ENCODE measurements around the gene CLIC4.

CLIC4 gene

DNA sequence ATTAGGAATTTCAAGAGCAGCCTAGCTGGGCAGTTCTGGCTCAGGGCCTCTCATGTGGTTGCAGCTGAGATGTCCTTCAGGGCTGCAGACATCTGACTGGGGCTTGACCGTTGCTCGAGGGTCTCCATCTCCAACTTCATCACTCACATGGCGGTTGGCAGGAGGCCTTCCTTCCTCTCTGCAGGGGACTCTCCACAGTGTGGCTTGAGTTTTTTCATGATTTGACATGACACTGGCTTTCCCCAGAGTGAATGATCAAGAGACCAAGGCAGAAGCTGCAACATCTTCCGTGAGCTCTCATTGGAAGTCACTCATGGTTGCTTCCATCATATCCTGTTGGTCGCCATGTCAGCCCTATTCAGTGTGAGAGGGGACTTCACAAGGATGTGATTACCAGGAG lies 110.2 kb downstream of the CLIC4 start:
- no peak for DNase-seq (ENCODE audit: insufficient read length, low spot score)
- no peak for FAIRE-seq
- TF ChIP-seq PAX5 (IDR thresholded peaks at IDR 0.05; ENCODE audit: insufficient read depth, low read length, severe bottlenecking) (no peak), TAF1 (IDR thresholded peaks at IDR 0.05; ENCODE audit: low read depth, low read length) (no peak), SPI1 (IDR thresholded peaks at IDR 0.05; ENCODE audit: low read depth, low read length) (no peak), POU2F2 (IDR thresholded peaks at IDR 0.05; ENCODE audit: low read depth, low read length) (no peak), POLR2AphosphoS5 (IDR thresholded peaks at IDR 0.05; ENCODE audit: low read depth, low read length) (no peak), POLR2A (IDR thresholded peaks at IDR 0.05; ENCODE audit: low read depth, low read length) (no peak)

DNA sequence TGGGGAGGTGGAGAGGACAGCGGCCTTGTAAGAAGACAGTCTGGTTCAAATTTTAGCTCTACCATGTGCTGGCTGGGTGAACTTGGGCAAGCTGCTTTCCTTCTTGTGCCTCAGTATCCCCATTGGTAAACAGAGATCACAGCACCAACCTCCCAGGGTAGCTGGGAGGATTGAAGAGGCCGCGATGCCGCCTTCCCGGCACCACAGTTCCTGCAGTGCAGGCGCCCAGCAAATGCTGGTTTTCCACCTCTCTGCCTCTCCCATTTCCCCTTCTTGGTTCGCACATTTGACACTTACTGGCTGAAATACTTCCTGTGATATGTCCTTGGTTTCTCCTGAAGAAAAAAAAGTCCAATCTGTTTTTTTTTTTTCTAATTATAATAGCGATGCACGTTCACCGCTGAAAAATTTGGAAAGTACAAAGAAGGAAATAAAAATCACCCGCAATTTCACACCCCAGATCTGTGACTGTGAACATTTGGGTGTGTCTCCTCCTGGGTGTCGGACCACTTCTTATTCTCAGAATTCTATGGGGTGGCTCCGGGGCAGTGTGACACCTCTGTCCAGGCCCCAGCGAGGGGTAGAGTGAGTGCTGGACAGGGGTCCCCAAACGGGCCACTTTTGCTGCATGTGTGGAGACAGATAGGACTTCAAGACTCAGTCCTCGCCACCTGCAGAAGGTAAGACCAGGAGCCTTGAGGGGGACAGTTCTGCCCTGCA lies 111.7 kb downstream of the CLIC4 start:
- FAIRE-seq (no peak), DNase-seq (ENCODE audit: insufficient read length, low spot score) (no peak)
- TF ChIP-seq SPI1 (IDR thresholded peaks at IDR 0.05; ENCODE audit: low read depth, low read length) (no peak), POLR2A (IDR thresholded peaks at IDR 0.05; ENCODE audit: low read depth, low read length) (no peak), POLR2AphosphoS5 (IDR thresholded peaks at IDR 0.05; ENCODE audit: low read depth, low read length) (no peak), PAX5 (IDR thresholded peaks at IDR 0.05; ENCODE audit: insufficient read depth, low read length, severe bottlenecking) (no peak), POU2F2 (IDR thresholded peaks at IDR 0.05; ENCODE audit: low read depth, low read length) (no peak), TAF1 (IDR thresholded peaks at IDR 0.05; ENCODE audit: low read depth, low read length) (no peak)

DNA sequence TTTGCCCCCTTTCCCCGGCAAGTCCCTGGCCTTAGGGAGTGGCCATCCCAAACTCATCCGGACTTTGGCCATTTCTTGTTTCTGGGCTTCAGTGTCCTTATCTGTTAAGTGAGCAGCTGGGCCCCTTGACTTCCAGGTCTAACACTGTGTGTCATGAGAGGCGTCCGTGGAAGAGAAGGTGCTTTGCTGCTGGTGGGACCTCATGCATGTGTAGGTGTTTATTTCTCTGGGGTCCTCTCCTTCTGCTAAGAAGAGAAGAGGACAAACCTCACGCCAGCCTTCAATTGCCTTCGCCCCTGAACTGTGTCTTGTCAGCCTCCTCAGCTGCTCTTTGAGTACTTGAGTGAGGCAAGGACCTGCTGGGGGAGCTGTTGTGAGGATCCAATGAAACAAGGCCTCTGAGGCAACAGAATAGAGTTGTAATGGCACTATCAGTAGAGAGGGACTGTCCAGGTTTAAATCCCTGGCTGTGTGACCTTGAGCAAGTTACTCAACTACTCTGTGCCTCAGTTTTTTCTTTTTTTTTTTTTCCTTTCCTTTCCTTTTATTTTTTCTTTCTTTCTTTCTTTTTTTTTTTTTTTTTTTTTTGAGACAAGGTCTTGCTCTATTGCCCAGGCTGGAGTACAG lies 112.4 kb downstream of the CLIC4 start:
- FAIRE-seq (no peak), DNase-seq (ENCODE audit: insufficient read length, low spot score) (no peak)
- TF ChIP-seq SPI1 (IDR thresholded peaks at IDR 0.05; ENCODE audit: low read depth, low read length): no peak
- TF ChIP-seq POLR2AphosphoS5 (IDR thresholded peaks at IDR 0.05; ENCODE audit: low read depth, low read length): no peak
- TF ChIP-seq POU2F2 (IDR thresholded peaks at IDR 0.05; ENCODE audit: low read depth, low read length): no peak
- TF ChIP-seq TAF1 (IDR thresholded peaks at IDR 0.05; ENCODE audit: low read depth, low read length): no peak
- no peak for TF ChIP-seq POLR2A (IDR thresholded peaks at IDR 0.05; ENCODE audit: low read depth, low read length)
- TF ChIP-seq PAX5 (IDR thresholded peaks at IDR 0.05; ENCODE audit: insufficient read depth, low read length, severe bottlenecking): no peak

DNA sequence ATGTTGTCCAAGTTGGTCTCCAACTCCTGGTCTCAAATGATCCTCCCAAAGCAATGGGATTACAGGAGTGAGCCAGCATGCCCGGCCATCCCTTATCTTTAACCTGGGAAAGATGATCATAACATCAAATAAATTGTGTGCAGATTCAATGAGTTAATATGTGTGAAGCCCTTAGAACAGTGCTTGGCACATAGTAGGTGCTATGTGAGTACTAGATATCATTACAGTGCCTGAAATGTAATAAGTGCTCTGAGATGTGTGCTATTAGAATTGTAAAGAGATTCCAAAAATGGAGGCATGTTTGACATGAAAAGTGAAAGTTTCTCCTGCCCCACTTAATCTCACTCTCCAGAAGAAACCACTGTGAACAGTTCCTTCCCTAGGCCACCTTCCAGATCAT lies 113.0 kb downstream of the CLIC4 start:
- DNase-seq (ENCODE audit: insufficient read length, low spot score): no peak
- TF ChIP-seq TAF1 (IDR thresholded peaks at IDR 0.05; ENCODE audit: low read depth, low read length) (no peak), POU2F2 (IDR thresholded peaks at IDR 0.05; ENCODE audit: low read depth, low read length) (no peak)
- FAIRE-seq: no peak

DNA sequence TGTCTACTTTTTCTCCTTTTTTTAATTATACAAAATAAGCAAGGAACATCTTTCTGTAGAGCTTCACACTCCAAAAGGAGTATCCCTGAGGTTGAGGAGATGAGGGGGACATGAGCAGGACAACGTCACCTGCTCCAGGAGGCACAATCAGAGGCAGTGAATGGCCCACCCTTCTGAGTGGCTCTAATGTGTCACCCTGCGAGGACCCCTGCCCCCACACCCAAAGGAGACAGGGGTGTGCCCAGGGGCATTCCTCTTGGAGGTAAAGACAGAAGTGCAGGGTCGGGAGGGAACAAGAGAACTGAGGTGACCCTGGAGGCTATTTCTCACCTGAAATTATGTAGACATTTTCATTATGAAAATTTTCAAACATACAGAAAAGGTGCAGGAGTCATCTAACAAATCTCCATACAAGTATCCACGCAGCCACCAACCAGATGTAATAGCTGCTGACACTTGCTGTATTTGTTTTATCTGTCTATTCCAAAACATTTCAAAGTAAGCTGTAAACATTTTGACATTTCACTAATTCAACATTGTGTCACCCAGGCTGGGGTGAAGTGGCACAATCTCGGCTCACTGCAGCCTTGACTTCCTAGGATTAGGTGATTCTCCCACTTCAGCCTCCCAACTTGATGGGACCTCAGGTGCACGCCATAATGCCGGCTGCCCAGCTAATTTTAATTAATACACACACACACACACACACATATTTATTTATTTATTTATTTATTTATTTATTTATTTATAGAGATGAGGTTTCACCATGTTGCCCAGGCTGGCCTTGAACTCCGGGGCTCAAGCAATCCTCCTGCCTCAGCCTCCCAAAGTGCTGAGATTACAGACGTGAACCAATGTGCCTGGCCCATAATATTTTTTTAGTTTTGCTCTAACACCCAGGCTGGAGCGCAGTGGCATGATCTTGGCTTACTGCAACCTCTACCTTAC lies 114.1 kb downstream of the CLIC4 start:
- no peak for FAIRE-seq
- DNase-seq (ENCODE audit: insufficient read length, low spot score): no peak
- no peak for TF ChIP-seq POLR2A (IDR thresholded peaks at IDR 0.05; ENCODE audit: low read depth, low read length)
- TF ChIP-seq POLR2AphosphoS5 (IDR thresholded peaks at IDR 0.05; ENCODE audit: low read depth, low read length): no peak
- TF ChIP-seq SPI1 (IDR thresholded peaks at IDR 0.05; ENCODE audit: low read depth, low read length): no peak
- no peak for TF ChIP-seq TAF1 (IDR thresholded peaks at IDR 0.05; ENCODE audit: low read depth, low read length)
- TF ChIP-seq PAX5 (IDR thresholded peaks at IDR 0.05; ENCODE audit: insufficient read depth, low read length, severe bottlenecking): no peak
- TF ChIP-seq POU2F2 (IDR thresholded peaks at IDR 0.05; ENCODE audit: low read depth, low read length): no peak

DNA sequence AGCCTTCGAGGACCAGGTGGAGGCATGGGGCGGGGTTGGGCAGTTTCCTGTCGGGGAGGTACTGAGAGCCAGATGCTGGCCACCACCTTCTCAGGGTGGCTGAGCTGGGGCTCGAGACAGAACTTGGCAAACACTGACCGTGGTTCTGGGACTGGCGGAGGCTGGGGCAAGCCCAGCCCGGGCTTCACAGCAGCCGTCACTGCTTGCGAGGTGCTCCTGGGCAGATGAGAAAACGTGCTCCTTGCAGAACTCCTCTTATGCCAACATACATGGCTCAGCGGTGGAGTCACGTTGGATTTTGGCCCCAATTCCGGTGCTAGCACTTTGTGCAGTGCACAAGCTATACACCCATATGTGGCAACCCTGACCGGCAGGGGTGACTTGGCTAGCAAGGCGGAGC lies 115.6 kb downstream of the CLIC4 start:
- no peak for FAIRE-seq
- TF ChIP-seq POU2F2 (IDR thresholded peaks at IDR 0.05; ENCODE audit: low read depth, low read length) (no peak), PAX5 (IDR thresholded peaks at IDR 0.05; ENCODE audit: insufficient read depth, low read length, severe bottlenecking) (no peak), SPI1 (IDR thresholded peaks at IDR 0.05; ENCODE audit: low read depth, low read length) (no peak), TAF1 (IDR thresholded peaks at IDR 0.05; ENCODE audit: low read depth, low read length) (no peak), POLR2AphosphoS5 (IDR thresholded peaks at IDR 0.05; ENCODE audit: low read depth, low read length) (no peak), POLR2A (IDR thresholded peaks at IDR 0.05; ENCODE audit: low read depth, low read length) (no peak)

DNA sequence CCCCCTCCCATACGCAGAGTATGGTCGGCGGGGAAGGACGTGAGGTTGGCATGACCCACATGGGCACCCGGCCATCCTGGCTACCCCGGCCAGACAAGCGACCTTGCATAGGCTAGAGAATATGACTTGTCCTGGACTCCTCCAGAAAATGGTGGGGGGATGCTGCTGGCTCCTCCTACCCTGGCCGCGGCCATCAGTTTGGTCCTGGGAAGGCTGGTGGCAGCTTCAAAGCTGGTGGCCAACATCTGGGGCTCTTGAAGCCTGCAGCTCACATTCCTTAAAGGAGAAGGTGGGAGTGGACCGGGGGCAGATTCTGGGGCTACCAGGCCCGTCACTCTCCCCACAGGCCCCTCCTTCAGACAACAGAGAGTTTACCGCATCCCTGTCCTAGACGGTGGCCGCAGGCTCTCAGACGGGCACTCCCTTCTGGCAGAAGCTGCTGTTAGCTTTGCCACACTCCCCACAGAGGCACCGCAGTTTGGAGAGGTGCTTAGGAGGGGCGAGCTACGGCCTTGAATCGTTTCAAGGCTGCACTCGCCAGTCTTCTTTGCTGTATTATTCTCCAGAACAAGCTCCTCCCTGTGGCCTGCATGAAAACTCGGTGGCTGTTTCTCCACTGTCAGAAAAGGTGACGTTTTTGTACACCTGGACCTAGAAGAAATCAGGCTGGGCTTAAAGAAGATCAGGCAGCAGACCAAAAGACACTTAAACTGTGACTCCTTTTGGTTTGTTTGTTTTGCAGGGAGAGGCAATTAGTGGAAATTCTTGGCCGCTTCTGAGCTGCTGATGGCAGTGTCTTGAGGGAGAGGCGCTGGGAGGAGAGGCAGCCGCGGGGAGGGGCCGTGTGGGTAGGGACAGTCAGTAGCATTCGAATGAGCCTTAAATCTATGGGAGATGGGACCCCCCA lies 116.8 kb downstream of the CLIC4 start:
- DNase-seq (ENCODE audit: insufficient read length, low spot score) (no peak), FAIRE-seq (no peak)
- no peak for TF ChIP-seq POLR2AphosphoS5 (IDR thresholded peaks at IDR 0.05; ENCODE audit: low read depth, low read length)
- no peak for TF ChIP-seq TAF1 (IDR thresholded peaks at IDR 0.05; ENCODE audit: low read depth, low read length)
- no peak for TF ChIP-seq PAX5 (IDR thresholded peaks at IDR 0.05; ENCODE audit: insufficient read depth, low read length, severe bottlenecking)
- no peak for TF ChIP-seq POU2F2 (IDR thresholded peaks at IDR 0.05; ENCODE audit: low read depth, low read length)
- no peak for TF ChIP-seq POLR2A (IDR thresholded peaks at IDR 0.05; ENCODE audit: low read depth, low read length)
- TF ChIP-seq SPI1 (IDR thresholded peaks at IDR 0.05; ENCODE audit: low read depth, low read length): no peak

More for the DNA sequence above, 115.6 kb downstream of the CLIC4 start:
- DNase-seq (ENCODE audit: insufficient read length, low spot score): no peak

DNA sequence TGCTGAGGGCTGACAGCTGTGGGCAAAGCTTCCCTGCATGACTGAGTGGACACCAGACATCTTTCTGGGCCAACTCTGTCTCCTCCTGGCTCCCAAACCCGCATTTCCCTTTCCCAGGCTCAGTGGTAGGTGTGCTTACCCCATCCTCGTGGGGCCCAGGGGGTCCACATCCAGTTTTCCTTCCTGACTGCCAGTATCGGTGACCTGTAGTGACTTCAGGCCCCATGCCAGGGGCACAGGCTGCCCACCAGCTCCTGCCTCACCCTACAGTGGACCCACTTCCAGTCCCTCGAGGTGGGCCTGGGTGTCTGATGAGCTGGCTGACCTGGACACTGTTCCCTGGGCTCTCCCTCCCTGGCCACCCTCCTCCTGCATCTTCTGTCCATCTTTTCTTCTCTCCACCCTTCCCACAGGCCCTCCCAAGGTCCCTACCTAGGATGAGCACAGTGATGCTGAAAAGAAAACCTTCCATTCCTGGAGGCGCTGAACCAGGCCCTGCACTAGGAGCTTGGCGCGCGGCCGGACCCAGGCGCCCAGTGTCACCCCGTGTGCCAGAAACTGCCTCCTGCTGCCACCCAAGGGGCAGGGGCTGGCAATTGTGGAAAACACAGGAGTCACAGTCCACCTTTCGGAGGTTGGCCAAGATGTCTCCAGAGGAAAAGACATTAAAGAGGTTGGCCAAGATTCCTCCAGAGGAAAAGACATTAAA lies 117.7 kb downstream of the CLIC4 start:
- no peak for TF ChIP-seq TAF1 (IDR thresholded peaks at IDR 0.05; ENCODE audit: low read depth, low read length)
- TF ChIP-seq POU2F2 (IDR thresholded peaks at IDR 0.05; ENCODE audit: low read depth, low read length): no peak
- TF ChIP-seq POLR2A (IDR thresholded peaks at IDR 0.05; ENCODE audit: low read depth, low read length): no peak
- TF ChIP-seq PAX5 (IDR thresholded peaks at IDR 0.05; ENCODE audit: insufficient read depth, low read length, severe bottlenecking): no peak
- TF ChIP-seq SPI1 (IDR thresholded peaks at IDR 0.05; ENCODE audit: low read depth, low read length): no peak
- TF ChIP-seq POLR2AphosphoS5 (IDR thresholded peaks at IDR 0.05; ENCODE audit: low read depth, low read length): no peak
- FAIRE-seq (no peak), DNase-seq (ENCODE audit: insufficient read length, low spot score) (no peak)
